Activated T-cell treated with anti-CD3 and anti-CD28 coated beads, Interleukin-2, amount 50 U/mL, for 72 hours (primary cell): ENCODE results near the gene CSPG4. TPM values are rescaled to one million over a fixed set of nuclear protein-coding genes. Genes with fewer than 3 reads are reported as not detected.
A peak's percentile ranks its signal among the peaks of the same experiment; 100 is the strongest.
"Not testable (repeated sequence)": the region's sequence is repeated elsewhere in the genome, so short reads cannot be mapped to it uniquely, and the experiment has no call there.

Experiments used
- ATAC-seq, 2 donors: fragments of 150-1000 bp; cut with Tn5 transposase; replicated peaks in 1 of 2; 2 replicates each; pipeline ENCODE4 v1.10.0; 2021; ENCODE audit warnings: moderate library complexity in 2 of 2, mild to moderate bottlenecking in 1 of 2
- DNase-seq, 2 donors: peaks; one replicate each; pipeline ENCODE4 v3.0.0; 2021 to 2022; ENCODE audit warnings: mixed read lengths in 1 of 2
- H3K27ac Mint-ChIP-seq: one replicate; pipeline ENCODE4 v1.8.0; 2022; ENCODE audit warnings: mild to moderate bottlenecking, moderate library complexity, mixed read lengths
- H3K27me3 Mint-ChIP-seq: one replicate; pipeline ENCODE4 v1.8.0; 2022; ENCODE audit warnings: low read depth, mixed read lengths
- H3K36me3 Mint-ChIP-seq, 2 donors: one replicate each; pipeline ENCODE4 v1.8.0; 2022; ENCODE audit warnings: mixed read lengths in 2 of 2, mild to moderate bottlenecking in 1 of 2; ENCODE audit not compliant: insufficient read depth in 2 of 2
- H3K4me1 Mint-ChIP-seq: one replicate; pipeline ENCODE4 v1.8.0; 2022; ENCODE audit warnings: low read depth, mixed read lengths
- H3K4me3 Mint-ChIP-seq, 2 donors: one replicate each; pipeline ENCODE4 v1.8.0; 2022; ENCODE audit warnings: mild to moderate bottlenecking in 2 of 2, mixed read lengths in 2 of 2, moderate library complexity in 2 of 2
- H3K9me3 Mint-ChIP-seq, 2 donors: one replicate each; pipeline ENCODE4 v1.8.0; 2022; ENCODE audit warnings: mixed read lengths in 2 of 2
- total RNA-seq, 2 donors: library from RNA; stranded (reverse); gene quantifications; one replicate each; pipeline ENCODE4 v1.2.3, GENCODE V29; 2022

Gene CSPG4
- total RNA-seq, 2 donors from 2014 or later = not detected

DNA sequence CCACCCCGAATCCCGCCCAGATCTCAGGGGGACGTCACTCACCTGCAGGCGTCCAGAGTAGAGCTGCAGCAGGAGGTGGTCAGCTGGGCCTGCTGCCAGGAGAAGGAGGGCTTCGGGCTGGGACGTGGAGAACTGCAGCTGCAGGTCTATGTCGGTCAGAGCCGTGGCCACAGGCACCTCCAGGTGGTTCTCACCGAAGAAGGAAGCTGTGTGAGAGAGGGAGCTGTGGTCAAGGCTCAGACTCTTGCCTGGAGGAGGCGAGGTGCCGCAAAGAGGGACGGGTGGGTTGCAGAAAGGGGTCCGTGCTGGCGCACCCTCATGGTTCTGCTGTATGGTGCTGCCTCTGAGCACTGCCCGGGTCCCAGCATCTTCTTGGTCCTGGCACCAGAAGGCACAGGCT, 19.6 kb downstream of the CSPG4 start:
- Mint-ChIP-seq H3K4me1 (peaks cover 13% of the 10 kb centered on the region), H3K27me3 (peaks cover 18% of the 10 kb centered on the region)
- not testable (repeated sequence) for DNase-seq, H3K4me3 Mint-ChIP-seq, H3K36me3 Mint-ChIP-seq, H3K27ac Mint-ChIP-seq, H3K9me3 Mint-ChIP-seq, ATAC-seq

DNA sequence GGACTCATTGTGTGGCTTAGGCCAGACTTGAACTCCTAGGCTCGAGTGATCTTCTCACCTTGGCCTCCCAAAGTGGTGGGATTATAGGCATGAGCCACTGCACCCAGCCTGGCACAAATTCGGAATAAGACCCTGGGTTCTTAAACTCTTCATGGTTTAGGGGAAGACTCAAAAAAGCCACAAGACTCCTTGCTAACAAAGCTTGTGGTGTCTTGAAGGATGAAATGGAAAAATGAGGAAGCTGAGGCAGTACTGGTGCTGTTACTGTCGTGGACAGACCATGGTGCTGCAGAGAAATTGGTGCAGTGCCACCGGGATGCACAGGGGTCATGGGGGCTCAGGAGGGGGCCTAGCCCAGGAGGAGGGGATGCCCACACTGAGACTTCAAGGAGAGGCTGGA, 20.3 kb downstream of the CSPG4 start:
- H3K4me1 Mint-ChIP-seq = peaks cover 13% of the 10 kb centered on the region
- not testable (repeated sequence) for H3K36me3 Mint-ChIP-seq, H3K27ac Mint-ChIP-seq, ATAC-seq, H3K4me3 Mint-ChIP-seq, DNase-seq, H3K9me3 Mint-ChIP-seq
- H3K27me3 Mint-ChIP-seq = peaks cover 18% of the 10 kb centered on the region

DNA sequence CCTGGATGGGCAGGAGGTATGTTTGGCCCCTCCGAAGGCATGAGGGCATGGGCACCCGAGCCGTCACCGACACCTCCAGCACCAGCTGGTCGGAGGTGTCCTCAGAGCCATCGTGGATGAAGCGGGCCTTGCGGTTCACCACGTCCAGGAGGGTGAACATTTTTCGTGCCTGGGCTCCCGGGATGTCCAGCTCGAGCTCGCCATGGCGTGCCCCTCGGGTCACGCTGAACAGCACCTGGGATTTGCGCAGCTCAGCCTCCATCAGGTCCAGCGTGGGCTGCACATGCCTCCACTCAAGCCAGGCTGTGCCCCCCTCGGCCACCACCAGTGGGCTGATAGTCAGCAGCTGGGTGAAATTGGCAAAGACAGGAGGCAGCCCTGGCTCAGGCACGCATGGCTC, 23.2 kb downstream of the CSPG4 start:
- H3K36me3 Mint-ChIP-seq, H3K9me3 Mint-ChIP-seq, H3K27me3 Mint-ChIP-seq, H3K4me1 Mint-ChIP-seq, DNase-seq, ATAC-seq, H3K27ac Mint-ChIP-seq, H3K4me3 Mint-ChIP-seq: not testable (repeated sequence)

DNA sequence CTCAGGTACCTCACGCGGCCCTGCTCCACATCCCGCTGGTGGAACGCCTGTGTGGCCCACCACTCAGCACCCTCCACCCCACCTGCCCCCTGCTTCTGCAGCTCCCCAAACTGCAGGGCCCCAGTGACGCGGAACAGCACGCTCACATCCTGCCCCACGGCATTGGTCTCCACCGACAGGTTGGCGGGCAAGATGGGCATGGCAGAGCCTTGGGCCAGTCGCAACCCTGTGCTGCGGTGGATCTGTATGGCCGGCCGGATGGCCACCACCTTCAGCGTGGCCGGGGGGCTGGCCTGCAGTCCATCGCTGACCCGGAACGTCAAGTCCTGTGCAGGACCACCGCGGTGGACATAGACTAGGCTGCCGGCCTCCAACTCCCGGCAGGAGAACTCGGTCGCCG, 23.8 kb downstream of the CSPG4 start:
- ATAC-seq (no peak), DNase-seq (no peak)
- Mint-ChIP-seq H3K27me3 (peaks cover 8% of the 10 kb centered on the region), H3K27ac (no peak overlapping the region), H3K9me3 (no peaks in the 10 kb centered on the region), H3K4me3 (no peak overlapping the region), H3K4me1 (no peaks in the 10 kb centered on the region), H3K36me3 (no peaks in the 10 kb centered on the region)

DNA sequence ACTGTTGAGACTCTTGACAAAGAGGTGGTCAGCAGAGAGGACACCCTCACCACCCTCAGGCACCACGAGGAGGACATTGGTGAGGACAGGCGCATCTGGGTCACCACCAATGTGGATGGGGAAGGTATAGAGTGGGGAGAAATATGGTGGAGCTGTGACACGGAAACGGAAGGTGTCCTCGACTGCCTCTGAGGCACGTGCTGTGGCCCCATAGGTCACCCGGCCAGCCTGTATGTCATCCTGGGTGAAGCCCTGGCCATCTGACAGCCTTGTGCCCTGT, 24.4 kb downstream of the CSPG4 start:
- Mint-ChIP-seq H3K36me3 (no peaks in the 10 kb centered on the region), H3K4me1 (no peaks in the 10 kb centered on the region), H3K27ac (no peak overlapping the region), H3K4me3 (no peak overlapping the region), H3K27me3 (peaks cover 8% of the 10 kb centered on the region), H3K9me3 (no peaks in the 10 kb centered on the region)
- ATAC-seq (no peak), DNase-seq (no peak)

DNA sequence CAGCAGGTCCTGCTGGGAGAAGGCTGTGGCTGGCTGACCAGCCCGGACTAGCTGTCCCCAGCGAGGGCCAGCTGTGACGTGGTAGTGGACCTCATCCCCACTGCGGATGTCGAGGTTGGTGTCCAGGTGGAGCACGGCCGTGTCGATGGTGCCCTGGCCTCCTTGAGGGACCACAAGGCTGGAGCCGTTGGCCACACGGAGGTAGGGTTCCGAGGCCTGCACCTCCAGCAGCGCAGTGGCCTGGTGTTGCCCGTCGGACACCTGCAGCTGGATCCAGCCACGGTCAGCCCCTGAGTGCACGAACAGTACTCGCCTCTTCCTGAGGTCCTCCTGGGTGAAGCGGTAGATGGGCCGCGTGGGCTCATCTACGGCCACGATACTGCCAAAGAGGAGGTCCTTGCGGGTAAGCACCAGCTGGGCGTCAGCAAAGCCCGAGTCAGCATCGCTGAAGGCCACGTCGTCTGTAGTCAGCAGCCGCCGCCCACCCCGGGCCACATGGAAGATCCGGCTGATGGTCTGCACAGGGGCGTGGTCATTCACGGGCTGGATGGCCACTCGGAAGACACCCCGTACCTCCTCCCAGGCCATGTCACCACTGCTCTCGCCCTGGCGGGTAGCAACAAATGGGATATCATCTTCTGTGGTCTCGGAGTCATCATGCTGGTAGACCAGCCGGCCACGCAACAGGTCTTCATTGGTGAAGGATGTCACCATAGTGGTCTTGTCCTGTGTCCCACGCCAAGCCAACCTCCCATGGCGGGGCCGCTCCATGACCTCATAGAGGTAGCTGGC, 25.0 kb downstream of the CSPG4 start:
- Mint-ChIP-seq H3K4me1 (no peaks in the 10 kb centered on the region), H3K9me3 (no peaks in the 10 kb centered on the region), H3K36me3 (no peaks in the 10 kb centered on the region), H3K27ac (no peak overlapping the region), H3K27me3 (peaks cover 8% of the 10 kb centered on the region), H3K4me3 (no peak overlapping the region)
- no peak for ATAC-seq
- DNase-seq = no peak

DNA sequence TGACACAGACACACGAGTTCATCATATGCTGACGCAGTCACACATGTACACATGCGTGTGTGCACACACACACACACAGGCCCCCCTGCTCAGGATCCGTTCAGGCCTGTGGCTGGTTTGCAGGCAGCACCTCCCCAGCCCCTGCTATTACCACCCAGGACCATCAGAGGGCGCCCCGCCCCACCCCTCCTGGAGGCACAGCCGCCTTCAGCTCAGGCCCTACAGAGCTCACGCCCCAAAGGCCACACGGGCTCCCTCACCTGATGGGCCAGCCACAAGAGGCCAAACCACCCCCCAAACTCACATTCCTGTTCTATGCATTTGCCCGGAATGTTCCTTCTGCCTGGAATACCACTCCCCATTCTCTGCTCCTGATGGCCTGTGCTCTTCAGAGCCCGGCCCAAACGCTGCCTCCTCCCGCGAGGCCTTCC, 26.4 kb downstream of the CSPG4 start:
- not testable (repeated sequence) for H3K4me1 Mint-ChIP-seq, H3K4me3 Mint-ChIP-seq

DNA sequence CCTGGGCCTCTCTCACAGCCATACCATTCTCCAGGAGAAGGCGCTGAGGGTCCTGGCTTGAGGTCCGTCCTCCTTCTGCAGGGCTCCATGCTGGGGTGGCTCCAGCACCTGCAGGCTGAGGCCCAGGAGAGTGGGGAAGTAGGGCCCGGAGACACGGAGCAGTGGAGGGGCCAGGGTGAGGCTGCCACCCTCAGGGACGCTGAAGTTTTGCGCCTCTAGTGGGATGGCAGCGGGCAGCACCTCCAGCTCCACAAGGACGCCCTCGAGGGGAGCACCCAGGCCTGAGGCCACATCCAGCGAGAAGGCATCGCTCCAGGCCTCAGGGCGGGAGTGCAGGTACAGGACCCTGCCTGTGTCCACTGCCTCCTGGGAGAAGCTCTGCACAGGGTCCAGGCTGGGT, 27.5 kb downstream of the CSPG4 start:
- Mint-ChIP-seq H3K9me3 (no peaks in the 10 kb centered on the region), H3K27ac (no peak overlapping the region), H3K4me1 (no peaks in the 10 kb centered on the region), H3K4me3 (no peak overlapping the region), H3K27me3 (no peaks in the 10 kb centered on the region), H3K36me3 (no peaks in the 10 kb centered on the region)
- DNase-seq (no peak), ATAC-seq (no peak)

More for the DNA sequence above, 26.4 kb downstream of the CSPG4 start:
- not testable (repeated sequence) for H3K27me3 Mint-ChIP-seq, H3K27ac Mint-ChIP-seq, H3K36me3 Mint-ChIP-seq, H3K9me3 Mint-ChIP-seq
- DNase-seq (peak; percentile 86 to 87), ATAC-seq (peak; percentile 74)

DNA sequence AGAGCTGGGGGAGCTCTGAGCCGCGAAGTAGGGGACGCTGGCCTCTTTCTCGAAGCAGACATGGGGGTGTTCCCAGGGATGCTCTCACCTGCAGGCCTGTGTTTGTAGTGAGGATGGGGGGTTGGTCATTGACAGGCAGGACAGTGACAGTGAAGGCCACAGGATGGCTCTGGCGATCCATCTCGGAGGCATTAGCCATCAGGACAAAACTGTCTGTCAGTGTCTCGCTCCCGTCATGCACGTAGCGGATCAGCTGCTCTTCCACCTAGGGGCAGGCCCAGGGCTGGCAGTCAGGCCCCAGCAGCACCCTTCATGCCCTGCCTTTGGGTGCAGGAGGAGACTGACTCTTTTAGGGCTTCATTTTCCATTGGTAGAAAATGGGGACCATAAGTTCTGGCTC, 28.0 kb downstream of the CSPG4 start:
- ATAC-seq = no peak
- Mint-ChIP-seq H3K9me3 (no peaks in the 10 kb centered on the region), H3K4me1 (no peaks in the 10 kb centered on the region), H3K27me3 (no peaks in the 10 kb centered on the region), H3K4me3 (no peak overlapping the region), H3K27ac (no peak overlapping the region), H3K36me3 (no peaks in the 10 kb centered on the region)
- DNase-seq = no peak

DNA sequence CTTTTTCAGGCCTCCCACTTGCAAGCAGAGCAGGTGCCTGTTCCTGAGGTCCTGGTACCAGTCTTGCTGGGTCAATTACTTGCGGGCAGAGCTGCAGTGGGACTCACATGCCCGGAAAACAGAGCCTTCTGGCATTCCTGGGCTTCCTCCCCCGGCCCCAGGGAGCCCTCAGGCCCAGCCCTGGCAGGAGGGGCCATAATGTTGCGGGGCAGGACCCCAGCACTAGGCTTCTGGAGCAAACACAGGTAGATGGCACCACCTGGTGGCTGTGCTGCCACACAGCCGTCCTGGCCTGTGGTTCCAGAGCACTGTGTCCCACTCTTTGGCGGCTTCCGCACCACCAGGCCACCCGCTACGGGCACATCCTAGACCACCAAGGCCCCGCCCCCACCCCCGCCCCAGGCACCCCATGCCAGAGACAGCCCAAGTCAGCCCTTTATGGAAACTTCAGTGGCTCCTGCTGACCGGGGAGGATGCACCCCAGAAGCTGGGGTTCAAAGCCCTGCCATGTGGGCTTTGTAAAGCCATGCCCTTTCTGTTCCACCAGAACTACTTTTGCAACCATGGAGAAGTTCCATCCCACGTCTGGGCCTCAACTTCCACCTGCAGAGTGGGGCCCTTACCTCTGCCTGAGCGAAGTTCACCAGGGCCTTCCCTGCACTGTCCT, 28.9 kb downstream of the CSPG4 start:
- ATAC-seq = peak; percentile 85 to 88
- not testable (repeated sequence) for H3K4me3 Mint-ChIP-seq, H3K27me3 Mint-ChIP-seq, H3K27ac Mint-ChIP-seq, H3K4me1 Mint-ChIP-seq, H3K9me3 Mint-ChIP-seq, H3K36me3 Mint-ChIP-seq
- DNase-seq = peak; percentile 69 to 72

DNA sequence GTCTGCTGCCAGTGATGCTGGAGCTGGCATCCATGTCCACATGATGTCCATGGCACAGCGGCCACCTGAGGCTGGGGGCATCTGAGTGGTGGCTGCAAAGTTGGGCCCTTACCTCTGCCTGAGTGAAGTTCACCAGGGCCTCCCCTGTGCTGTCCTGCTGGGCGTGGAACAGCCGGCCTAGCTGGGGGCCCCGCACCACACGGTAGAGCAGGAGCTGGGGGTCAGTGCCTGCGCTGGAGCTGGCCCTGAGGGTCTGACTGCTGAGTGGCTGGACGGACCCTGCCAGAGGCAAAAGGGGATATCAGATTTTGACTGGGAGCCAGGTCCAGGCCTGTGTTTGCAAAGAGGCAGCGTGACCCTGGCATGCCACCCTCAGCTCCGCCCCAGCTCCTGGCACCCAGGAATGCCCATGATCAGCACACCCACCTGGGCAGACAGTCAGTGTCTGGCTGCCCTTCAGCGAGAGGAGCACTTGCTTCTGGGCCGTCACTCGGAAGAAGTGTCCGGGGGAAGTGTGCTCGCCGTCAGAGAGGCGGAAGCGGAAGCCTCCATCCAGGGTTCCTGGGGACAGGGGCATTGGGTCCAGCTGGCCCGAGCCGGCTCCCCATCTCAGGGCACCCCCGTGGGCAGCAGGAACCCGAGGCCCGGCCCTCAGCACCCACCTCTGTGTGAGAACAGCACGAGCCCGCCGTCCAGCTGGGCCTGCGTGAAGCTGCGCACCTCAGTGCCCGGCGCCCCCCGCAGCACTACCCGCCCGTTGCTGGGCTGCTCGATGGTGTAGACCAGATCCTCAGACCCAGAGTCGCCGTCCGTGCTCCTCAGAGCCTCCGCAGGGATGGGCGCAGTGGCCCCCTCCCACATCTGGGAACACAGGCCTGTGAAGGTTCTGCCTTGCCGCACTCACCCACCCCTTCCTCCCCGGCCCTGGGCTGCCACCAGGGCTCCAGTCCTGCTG, 30.2 kb downstream of the CSPG4 start:
- H3K36me3 Mint-ChIP-seq = no peaks in the 10 kb centered on the region
- H3K27ac Mint-ChIP-seq = no peak overlapping the region
- H3K4me1 Mint-ChIP-seq = no peaks in the 10 kb centered on the region
- H3K9me3 Mint-ChIP-seq = no peaks in the 10 kb centered on the region
- no peak overlapping the region for H3K4me3 Mint-ChIP-seq
- ATAC-seq (no peak), DNase-seq (no peak)
- H3K27me3 Mint-ChIP-seq = no peaks in the 10 kb centered on the region

DNA sequence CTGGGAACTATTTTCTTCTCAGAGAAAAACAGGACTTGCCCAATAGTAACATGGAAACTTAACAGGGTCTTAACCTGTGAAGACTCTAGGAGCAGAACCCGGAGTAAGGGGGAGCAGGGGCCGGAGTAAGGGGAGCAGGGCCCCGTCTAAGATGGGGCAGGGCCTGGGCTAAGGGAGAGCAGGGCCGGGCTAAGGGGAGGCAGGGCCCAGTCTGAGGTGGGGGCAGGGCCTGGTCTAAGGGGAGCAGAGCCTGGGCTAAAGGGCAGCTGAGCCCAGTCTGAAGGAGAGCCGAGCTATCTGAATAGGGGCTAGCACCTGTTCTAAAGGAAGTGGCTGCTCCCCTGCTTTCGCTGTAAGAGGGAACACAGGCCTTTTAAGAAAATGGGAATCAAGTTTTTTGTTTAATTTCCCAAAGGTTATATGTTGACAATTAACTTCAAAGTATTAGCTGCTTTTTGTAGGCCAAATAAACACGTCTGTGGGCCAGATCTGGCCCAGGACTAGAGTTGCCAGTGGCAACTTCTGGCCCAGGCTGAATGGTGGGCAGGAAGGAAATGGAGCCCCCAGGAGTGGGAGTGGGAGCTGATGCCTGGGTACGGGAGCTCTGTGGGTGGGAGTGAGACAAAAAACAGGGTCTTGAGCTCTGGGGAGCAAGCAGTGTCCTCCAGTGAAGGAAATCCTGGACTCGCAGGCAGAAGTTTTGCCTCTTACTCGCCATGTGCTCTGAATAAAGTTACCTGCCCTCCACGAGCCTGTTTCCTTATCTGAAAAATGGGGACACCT, 32.5 kb downstream of the CSPG4 start:
- ATAC-seq = no peak
- H3K4me1 Mint-ChIP-seq = no peaks in the 10 kb centered on the region
- DNase-seq = no peak

DNA sequence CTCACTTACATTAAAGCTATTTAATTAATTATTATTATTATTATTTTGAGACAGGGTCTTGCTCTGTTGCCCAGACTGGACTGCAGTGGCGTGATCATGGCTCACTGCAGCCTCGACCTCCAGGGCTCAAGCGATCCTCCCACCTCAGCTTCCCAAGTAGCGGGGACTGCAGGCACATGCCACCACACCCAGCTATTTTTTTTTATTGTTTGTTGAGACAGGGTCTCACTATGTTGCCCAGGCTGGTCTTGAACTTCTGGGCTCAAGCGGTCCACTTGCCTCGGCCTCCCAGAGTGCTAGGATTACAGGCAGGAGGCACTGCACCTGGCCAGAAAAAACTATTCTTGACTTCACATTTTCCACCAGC, 34.3 kb downstream of the CSPG4 start:
- H3K27me3 Mint-ChIP-seq, ATAC-seq, H3K9me3 Mint-ChIP-seq, H3K36me3 Mint-ChIP-seq, H3K27ac Mint-ChIP-seq, H3K4me1 Mint-ChIP-seq, DNase-seq, H3K4me3 Mint-ChIP-seq: not testable (repeated sequence)

More for the DNA sequence above, 32.5 kb downstream of the CSPG4 start:
- H3K9me3 Mint-ChIP-seq = no peaks in the 10 kb centered on the region
- H3K27ac Mint-ChIP-seq = no peak overlapping the region
- H3K4me3 Mint-ChIP-seq = no peak overlapping the region
- no peaks in the 10 kb centered on the region for H3K36me3 Mint-ChIP-seq
- no peaks in the 10 kb centered on the region for H3K27me3 Mint-ChIP-seq
